ENCODE data around the gene TGM2.

- no peak for TF ChIP-seq EP300 (IDR thresholded peaks at IDR 0.05)
- TF ChIP-seq CTCF (IDR thresholded peaks at IDR 0.05): no peak
- TF ChIP-seq RFX5 (IDR thresholded peaks at IDR 0.05): no peak
Measured at GRCh38 chr20:38081575-38081974, 83.5 kb downstream of the TGM2 start.
